IMR-90 (cell line): Measurements from ENCODE around the gene TASP1. TPM values are rescaled to one million over a fixed set of nuclear protein-coding genes. Genes with fewer than 3 reads are reported as not detected.

Experiments
- ATAC-seq: fragments of 200-7000 bp; cut with Tn5 transposase; 2 replicates; pipeline ENCODE4 v1.9.1; 2020; ENCODE audit warnings: low read depth, mild to moderate bottlenecking, moderate library complexity
- BruUV-seq: library from RNA; stranded (reverse); fragments of 400-500 nt; replicated peaks from 2 replicates; lab custom pipeline; 2021; lab: Mats Ljungman, UMichigan
- CTCF ChIA-PET: fragments of 300-600 bp; formaldehyde crosslinking; extraction: SDS; loops from one replicate; lab custom pipeline; 2021; ENCODE audit warnings: antibody characterized with exemption; lab: Yijun Ruan, JAX
- POLR2A ChIA-PET: fragments of 300-600 bp; sonication (Branson Sonifier 250); formaldehyde crosslinking; loops from one replicate; lab custom pipeline; 2022; ENCODE audit warnings: antibody characterized with exemption; ENCODE audit not compliant: unreplicated experiment; lab: Charles Lee
- DNase-seq: peaks from one replicate; pipeline ENCODE4 v3.0.0; 2013
- H2AFZ ChIP-seq: replicated peaks from 2 replicates; pipeline ENCODE3; 2013; ENCODE audit warnings: low read length, mild to moderate bottlenecking; ENCODE audit not compliant: poor library complexity
- H2AK5ac ChIP-seq: 2 replicates; pipeline ENCODE4 v1.6.1; 2013; ENCODE audit warnings: low read depth, low read length, inconsistent platforms
- H2AK9ac ChIP-seq: replicated peaks from 2 replicates; pipeline ENCODE3; 2013; ENCODE audit warnings: mild to moderate bottlenecking, low read depth, low read length, moderate library complexity; ENCODE audit not compliant: poor library complexity
- H2BK120ac ChIP-seq: 2 replicates; pipeline ENCODE4 v1.6.1; 2013; ENCODE audit warnings: low read depth, low read length, inconsistent platforms
- H2BK15ac ChIP-seq: 3 replicates; pipeline ENCODE4 v1.6.1; 2013; ENCODE audit warnings: low read depth, low read length, inconsistent platforms
- H2BK20ac ChIP-seq: 2 replicates; pipeline ENCODE4 v1.6.1; 2013; ENCODE audit warnings: low read depth, mild to moderate bottlenecking, inconsistent platforms, low read length, moderate library complexity
- H2BK5ac ChIP-seq: 2 replicates; pipeline ENCODE4 v1.6.1; 2013; ENCODE audit warnings: mild to moderate bottlenecking, low read depth, low read length, inconsistent platforms; ENCODE audit not compliant: poor library complexity, severe bottlenecking
- H3K14ac ChIP-seq: replicated peaks from 2 replicates; pipeline ENCODE4 v1.6.1; 2013; ENCODE audit warnings: low read depth, low read length, inconsistent platforms
- H3K18ac ChIP-seq: 2 replicates; pipeline ENCODE4 v1.6.1; 2013; ENCODE audit warnings: low read depth, low read length, control low read depth
- H3K23ac ChIP-seq: 2 replicates; pipeline ENCODE4 v1.6.1; 2013; ENCODE audit warnings: low read depth, low read length, inconsistent platforms
- H3K27ac ChIP-seq: 2 replicates; pipeline ENCODE4 v1.5.1; 2013; ENCODE audit warnings: mild to moderate bottlenecking, control low read depth, low read length; ENCODE audit not compliant: insufficient read depth
- H3K27me3 ChIP-seq: 2 replicates; pipeline ENCODE4 v1.6.1; 2013; ENCODE audit warnings: low read length; ENCODE audit not compliant: control insufficient read depth, insufficient read depth
- H3K36me3 ChIP-seq: 2 replicates; pipeline ENCODE4 v1.6.1; 2013; ENCODE audit warnings: low read length, mixed read lengths; ENCODE audit not compliant: control insufficient read depth, insufficient read depth
- H3K4ac ChIP-seq: 2 replicates; pipeline ENCODE4 v1.6.1; 2013; ENCODE audit warnings: low read depth, low read length, inconsistent platforms
- H3K4me1 ChIP-seq: 2 replicates; pipeline ENCODE4 v1.6.1; 2013; ENCODE audit warnings: low read length, mixed read lengths; ENCODE audit not compliant: control insufficient read depth, insufficient read depth
- H3K4me2 ChIP-seq: 2 replicates; pipeline ENCODE4 v1.6.1; 2013; ENCODE audit warnings: low read depth, mild to moderate bottlenecking, control low read depth, low read length, moderate library complexity
- H3K4me3 ChIP-seq: 2 replicates; pipeline ENCODE4 v1.5.1; 2013; ENCODE audit warnings: low read depth, mild to moderate bottlenecking, control low read depth, low read length, moderate library complexity; ENCODE audit not compliant: insufficient read depth
- H3K56ac ChIP-seq: 2 replicates; pipeline ENCODE4 v1.6.1; 2013; ENCODE audit warnings: low read length, inconsistent platforms; ENCODE audit not compliant: insufficient read depth; ENCODE audit errors: extremely low read depth
- H3K79me1 ChIP-seq, 2 experiments: 2 replicates each; pipeline ENCODE4 v1.6.1; 2013; ENCODE audit warnings: low read length in 2 of 2, inconsistent platforms in 1 of 2, low read depth in 1 of 2
- H3K9ac ChIP-seq: 2 replicates; pipeline ENCODE4 v1.6.1; 2013; ENCODE audit warnings: low read depth, low read length, control low read depth
- H3K9me1 ChIP-seq: 2 replicates; pipeline ENCODE4 v1.6.1; 2013; ENCODE audit warnings: low read length, inconsistent platforms; ENCODE audit not compliant: insufficient read depth
- H3K9me3 ChIP-seq: 2 replicates; pipeline ENCODE4 v1.6.1; 2013; ENCODE audit warnings: low read length; ENCODE audit not compliant: control insufficient read depth, insufficient read depth
- H4K20me1 ChIP-seq: 2 replicates; pipeline ENCODE4 v1.6.1; 2013; ENCODE audit warnings: low read length, inconsistent platforms; ENCODE audit not compliant: insufficient read depth
- H4K5ac ChIP-seq: 2 replicates; pipeline ENCODE4 v1.6.1; 2013; ENCODE audit warnings: mild to moderate bottlenecking, low read depth, low read length, control low read depth
- H4K8ac ChIP-seq, 2 experiments: 2 replicates each; pipeline ENCODE4 v1.6.1; 2013; ENCODE audit warnings: low read depth in 2 of 2, low read length in 2 of 2, control low read depth in 1 of 2, inconsistent platforms in 1 of 2
- H4K91ac ChIP-seq: 2 replicates; pipeline ENCODE4 v1.6.1; 2013; ENCODE audit warnings: low read depth, low read length, inconsistent platforms; ENCODE audit not compliant: insufficient read depth
- CHD1 ChIP-seq: IDR thresholded peaks from 2 replicates; pipeline ENCODE4 v1.6.1; 2012; ENCODE audit warnings: low read depth, low read length, improper control_type of control experiment
- SMC3 ChIP-seq: fragments of 150-350 bp; IDR thresholded peaks from 2 replicates; pipeline ENCODE4 v1.6.1; 2016; ENCODE audit warnings: low read depth, mild to moderate bottlenecking, antibody characterized with exemption, low read length, moderate library complexity
- WGBS, 2 experiments: methylation state at CpG; one replicate each; pipeline versions ENCODE4 v1.1.5 to v1.1.7; 2013; ENCODE audit warnings: missing lambda C conversion rate in 2 of 2; ENCODE audit not compliant: insufficient read length in 1 of 2; ENCODE audit errors: extremely low coverage in 2 of 2; 5-methylcytosine and 5-hydroxymethylcytosine counted together
- dilution Hi-C: fragments of 300-500 bp; cut with HindIII; formaldehyde crosslinking; loops from one replicate; pipeline ENCODE4 v1.14.3; 2018; ENCODE audit warnings: low sequenced_read_pairs; ENCODE audit not compliant: unreplicated experiment
- in situ Hi-C: fragments of 300-500 bp; cut with MboI; formaldehyde crosslinking; loops from 3 replicates; pipeline ENCODE4 v1.14.3; 2019; ENCODE audit warnings: low sequenced_read_pairs, inconsistent platforms, mixed read lengths
- intact Hi-C: fragments of 100-400 bp; cut with micrococcal nuclease; formaldehyde crosslinking; loops from 2 replicates; pipeline ENCODE4 v1.10.0; 2022
- polyA plus RNA-seq, 3 experiments: library from polyadenylated mRNA; depleted of rRNA; stranded (reverse); fragments of >200 nt; gene quantifications; 2 replicates each; pipeline ENCODE4 v1.2.3, GENCODE V29; 2012; ENCODE audit warnings: low replicate concordance in 1 of 3
- total RNA-seq: library from RNA; depleted of rRNA; stranded (reverse); fragments of >200 nt; gene quantifications from 2 replicates; pipeline ENCODE4 v1.2.3, GENCODE V29; 2012
- TF ChIP-seq, protein P1 (sequence below): fragments of 150-350 bp; IDR thresholded peaks from 2 replicates; pipeline ENCODE4 v1.6.1; 2017; ENCODE audit warnings: mild to moderate bottlenecking, antibody characterized with exemption, low read length, low read depth

Gene TASP1
- total and polyA plus RNA-seq, 2 of the 4 experiments (the other 2 are of a cell fraction) = 3.9 to 7.9 TPM

- DNase-seq (no peak), ATAC-seq (no peak)
- Histone ChIP-seq H2BK120ac (no peak overlapping the region), H4K20me1 (no peaks in the 10 kb centered on the region), H3K9me1 (no peaks in the 10 kb centered on the region; the same call in 1 of the 2 replicates), H2AK9ac (no peak overlapping the region), H3K14ac (no peak overlapping the region), H3K9me3 (no peaks in the 10 kb centered on the region), H4K91ac (no peak overlapping the region), H3K4me2 (no peak overlapping the region), H3K23ac (no peak overlapping the region), H2BK5ac (no peak overlapping the region), H2AFZ (no peak overlapping the region), H3K56ac (no peak overlapping the region), H4K8ac (no peak overlapping the region), H2BK15ac (no peak overlapping the region), H3K4ac (no peak overlapping the region), H3K27me3 (no peaks in the 10 kb centered on the region), H3K79me1 (no peaks in the 10 kb centered on the region), H3K9ac (no peak overlapping the region), H3K4me3 (no peak overlapping the region), H3K18ac (no peak overlapping the region), H3K27ac (no peak overlapping the region), H3K36me3 (no peaks in the 10 kb centered on the region), H3K4me1 (peaks cover 2% of the 10 kb centered on the region), H4K5ac (no peak overlapping the region), H2BK20ac (no peak overlapping the region), H2AK5ac (no peak overlapping the region)
- intact Hi-C loops (no loop called here), in situ Hi-C loops (no loop called here), dilution Hi-C loops (no loop called here)
- TF ChIP-seq CHD1 = no peak
- TF ChIP-seq SMC3 = no peak
- TF ChIP-seq, protein P1, sequence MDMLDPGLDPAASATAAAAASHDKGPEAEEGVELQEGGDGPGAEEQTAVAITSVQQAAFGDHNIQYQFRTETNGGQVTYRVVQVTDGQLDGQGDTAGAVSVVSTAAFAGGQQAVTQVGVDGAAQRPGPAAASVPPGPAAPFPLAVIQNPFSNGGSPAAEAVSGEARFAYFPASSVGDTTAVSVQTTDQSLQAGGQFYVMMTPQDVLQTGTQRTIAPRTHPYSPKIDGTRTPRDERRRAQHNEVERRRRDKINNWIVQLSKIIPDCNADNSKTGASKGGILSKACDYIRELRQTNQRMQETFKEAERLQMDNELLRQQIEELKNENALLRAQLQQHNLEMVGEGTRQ = no peak
- POLR2A ChIA-PET = no interaction called here
- CTCF ChIA-PET = no interaction called here
- WGBS, 2 experiments = no CpG with 5 or more reads among the region's 5 CpGs
- BruUV-seq = no TSS peak
Observed at GRCh38 chr20:13402171-13402760, 236.5 kb downstream of the TASP1 start.
